ENCODE measurements around the gene MYL7.

Gene MYL7

GRCh38 chr7:44138698-44139097, 2.4 kb downstream of the MYL7 start:
- TF ChIP-seq CTCF (conservative IDR thresholded peaks at IDR 0.05; ENCODE audit: low read depth, low read length): no peak
- H3K4me2 ChIP-seq: no peak overlapping the region

GRCh38 chr7:44136731-44137130, 4.4 kb downstream of the MYL7 start:
- Histone ChIP-seq H3K27ac (no peak overlapping the region), H3K79me2 (ENCODE audit: insufficient read depth, low read depth) (no peaks in the 10 kb centered on the region), H4K20me1 (ENCODE audit: insufficient read depth) (no peaks in the 10 kb centered on the region), H3K36me3 (ENCODE audit: insufficient read depth) (no peaks in the 10 kb centered on the region), H3K4me3 (IDR thresholded peaks at IDR 0.05; ENCODE audit: insufficient read depth, low read depth, low read length) (no peak overlapping the region), H3K9ac (no peak overlapping the region), H2AFZ (ENCODE audit: low read depth) (no peak overlapping the region), H3K4me2 (no peak overlapping the region), H3K27me3 (ENCODE audit: insufficient read depth, low read depth) (no peaks in the 10 kb centered on the region), H3K4me1 (ENCODE audit: low read depth, poor library complexity, severe bottlenecking) (no peaks in the 10 kb centered on the region)
- TF ChIP-seq CTCF (conservative IDR thresholded peaks at IDR 0.05; ENCODE audit: low read depth, low read length): no peak

More at GRCh38 chr7:44138698-44139097, 2.4 kb downstream of the MYL7 start:
- no peaks in the 10 kb centered on the region for H3K4me1 ChIP-seq (ENCODE audit: low read depth, poor library complexity, severe bottlenecking)
- no peaks in the 10 kb centered on the region for H4K20me1 ChIP-seq (ENCODE audit: insufficient read depth)
- H3K4me3 ChIP-seq (IDR thresholded peaks at IDR 0.05; ENCODE audit: insufficient read depth, low read depth, low read length): no peak overlapping the region
- H3K36me3 ChIP-seq (ENCODE audit: insufficient read depth): no peaks in the 10 kb centered on the region
- H3K79me2 ChIP-seq (ENCODE audit: insufficient read depth, low read depth): no peaks in the 10 kb centered on the region
- no peak overlapping the region for H2AFZ ChIP-seq (ENCODE audit: low read depth)
- no peaks in the 10 kb centered on the region for H3K27me3 ChIP-seq (ENCODE audit: insufficient read depth, low read depth)
- no peak overlapping the region for H3K27ac ChIP-seq
- H3K9ac ChIP-seq: no peak overlapping the region

- Histone ChIP-seq H3K27me3 (ENCODE audit: insufficient read depth, low read depth) (no peaks in the 10 kb centered on the region), H4K20me1 (ENCODE audit: insufficient read depth) (no peaks in the 10 kb centered on the region), H3K27ac (no peak overlapping the region), H3K4me3 (IDR thresholded peaks at IDR 0.05; ENCODE audit: insufficient read depth, low read depth, low read length) (no peak overlapping the region), H3K4me2 (no peak overlapping the region), H3K36me3 (ENCODE audit: insufficient read depth) (no peaks in the 10 kb centered on the region), H2AFZ (ENCODE audit: low read depth) (no peak overlapping the region), H3K9ac (no peak overlapping the region), H3K4me1 (ENCODE audit: low read depth, poor library complexity, severe bottlenecking) (no peaks in the 10 kb centered on the region), H3K79me2 (ENCODE audit: insufficient read depth, low read depth) (no peaks in the 10 kb centered on the region)
- no peak for TF ChIP-seq CTCF (conservative IDR thresholded peaks at IDR 0.05; ENCODE audit: low read depth, low read length)
Measured at GRCh38 chr7:44134943-44135628, 6.0 kb downstream of the MYL7 start.

- no peaks in the 10 kb centered on the region for H3K36me3 ChIP-seq (ENCODE audit: insufficient read depth)
- no peak for TF ChIP-seq CTCF (conservative IDR thresholded peaks at IDR 0.05; ENCODE audit: low read depth, low read length)
- no peak overlapping the region for H3K4me2 ChIP-seq
- no peak overlapping the region for H2AFZ ChIP-seq (ENCODE audit: low read depth)
- no peaks in the 10 kb centered on the region for H4K20me1 ChIP-seq (ENCODE audit: insufficient read depth)
- H3K4me3 ChIP-seq (IDR thresholded peaks at IDR 0.05; ENCODE audit: insufficient read depth, low read depth, low read length): no peak overlapping the region
- no peak overlapping the region for H3K27ac ChIP-seq
- no peak overlapping the region for H3K9ac ChIP-seq
- no peaks in the 10 kb centered on the region for H3K4me1 ChIP-seq (ENCODE audit: low read depth, poor library complexity, severe bottlenecking)
- H3K27me3 ChIP-seq (ENCODE audit: insufficient read depth, low read depth): no peaks in the 10 kb centered on the region
- H3K79me2 ChIP-seq (ENCODE audit: insufficient read depth, low read depth): no peaks in the 10 kb centered on the region
Measured at GRCh38 chr7:44133295-44133694, 7.8 kb downstream of the MYL7 start.
